ENCODE measurements around the gene TMEM89.

Gene TMEM89

DNA sequence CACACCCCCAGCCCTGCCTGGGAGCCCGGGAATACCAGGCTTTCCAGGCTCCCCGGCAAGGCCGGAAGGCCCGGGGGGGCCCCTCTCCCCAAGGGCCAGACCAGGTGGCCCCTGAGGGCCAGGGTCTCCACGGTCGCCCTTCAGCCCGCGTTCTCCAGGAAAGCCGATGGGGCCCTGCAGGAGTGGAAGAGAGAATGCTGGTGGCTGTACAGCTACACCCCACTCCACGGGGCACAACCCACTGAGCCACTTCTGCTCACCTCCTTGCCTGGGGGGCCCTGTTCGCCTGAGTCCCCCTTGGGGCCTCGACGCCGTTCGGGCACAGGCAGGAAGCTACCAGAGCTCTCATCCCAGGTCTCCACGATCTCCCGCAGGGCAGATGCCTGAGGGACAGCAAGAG is 46.2 kb downstream of the TMEM89 start:
- no peak overlapping the region for H3K27ac ChIP-seq
- H3K36me3 ChIP-seq (ENCODE audit: insufficient read depth, low read length): no peaks in the 10 kb centered on the region
- no peaks in the 10 kb centered on the region for H3K9me3 ChIP-seq (ENCODE audit: low read depth, low read length)
- no peak overlapping the region for H3K9ac ChIP-seq (ENCODE audit: insufficient read length)
- no peak for TF ChIP-seq EZH2 (IDR thresholded peaks at IDR 0.05)
- TF ChIP-seq FOXP2 (optimal IDR thresholded peaks at IDR 0.05; ENCODE audit: control extremely low read depth, extremely low read length, insufficient read depth): no peak
- TF ChIP-seq POLR2AphosphoS5 (IDR thresholded peaks at IDR 0.05; ENCODE audit: borderline replicate concordance, low read depth, low read length): no peak
- no peak overlapping the region for H3K4me3 ChIP-seq
- no peak for DNase-seq (ENCODE audit: low read depth, low spot score)

DNA sequence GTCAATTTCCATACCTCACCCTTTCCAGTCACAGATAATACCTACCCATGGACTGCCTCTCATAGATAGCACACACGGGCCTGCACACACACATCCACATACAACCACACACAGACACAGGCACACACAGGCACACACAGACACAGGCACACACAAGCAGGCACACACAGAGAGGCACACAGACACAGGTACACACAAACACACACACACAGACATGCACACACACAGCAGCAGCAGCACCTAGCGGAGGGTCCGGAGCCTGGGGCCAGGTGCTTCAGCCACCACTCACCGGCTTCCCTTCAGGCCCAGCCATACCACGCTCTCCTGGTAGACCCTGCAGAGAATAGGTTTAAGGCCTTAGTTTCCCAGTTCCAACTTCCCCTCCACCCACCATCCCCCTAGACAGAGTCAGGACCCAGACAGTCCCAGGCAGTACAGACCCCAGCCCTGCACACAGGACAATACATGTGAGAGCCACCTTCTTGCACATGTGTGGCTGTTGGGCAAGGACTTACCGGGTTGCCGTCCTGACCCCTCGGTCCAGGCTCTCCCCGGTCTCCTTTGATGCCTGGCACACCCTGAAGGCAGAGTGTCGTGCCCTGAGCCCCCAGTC is 47.5 kb downstream of the TMEM89 start:
- Histone ChIP-seq H3K4me3 (no peak overlapping the region), H3K27ac (no peak overlapping the region), H3K9me3 (ENCODE audit: low read depth, low read length) (no peaks in the 10 kb centered on the region), H3K9ac (ENCODE audit: insufficient read length) (no peak overlapping the region), H3K36me3 (ENCODE audit: insufficient read depth, low read length) (no peaks in the 10 kb centered on the region)
- TF ChIP-seq EZH2 (IDR thresholded peaks at IDR 0.05) (no peak), FOXP2 (optimal IDR thresholded peaks at IDR 0.05; ENCODE audit: control extremely low read depth, extremely low read length, insufficient read depth) (no peak), POLR2AphosphoS5 (IDR thresholded peaks at IDR 0.05; ENCODE audit: borderline replicate concordance, low read depth, low read length) (no peak)
- no peak for DNase-seq (ENCODE audit: low read depth, low spot score)

DNA sequence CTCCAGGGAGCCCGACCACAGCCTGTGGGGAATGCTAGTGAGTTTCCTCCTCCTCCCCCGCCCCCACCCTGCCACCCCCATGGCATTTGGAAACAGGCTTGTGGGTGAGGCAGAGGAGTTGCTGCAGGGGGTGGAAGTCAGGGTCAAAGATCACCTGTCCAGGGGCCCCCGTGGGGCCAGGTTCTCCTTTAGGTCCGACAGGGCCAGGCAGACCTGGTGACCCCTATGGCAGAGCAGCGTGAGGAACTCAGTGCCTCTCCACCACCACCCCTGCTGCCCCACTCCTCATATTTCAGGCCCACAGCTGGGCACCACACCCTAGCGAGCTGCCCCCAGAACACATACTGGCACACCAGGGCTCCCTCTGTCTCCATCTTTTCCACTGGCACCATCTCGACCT is 49.1 kb downstream of the TMEM89 start:
- Histone ChIP-seq H3K4me3 (no peak overlapping the region), H3K9me3 (ENCODE audit: low read depth, low read length) (no peaks in the 10 kb centered on the region), H3K27ac (no peak overlapping the region), H3K36me3 (ENCODE audit: insufficient read depth, low read length) (no peaks in the 10 kb centered on the region), H3K9ac (ENCODE audit: insufficient read length) (no peak overlapping the region)
- TF ChIP-seq EZH2 (IDR thresholded peaks at IDR 0.05) (no peak), POLR2AphosphoS5 (IDR thresholded peaks at IDR 0.05; ENCODE audit: borderline replicate concordance, low read depth, low read length) (no peak), FOXP2 (optimal IDR thresholded peaks at IDR 0.05; ENCODE audit: control extremely low read depth, extremely low read length, insufficient read depth) (no peak)
- no peak for DNase-seq (ENCODE audit: low read depth, low spot score)

DNA sequence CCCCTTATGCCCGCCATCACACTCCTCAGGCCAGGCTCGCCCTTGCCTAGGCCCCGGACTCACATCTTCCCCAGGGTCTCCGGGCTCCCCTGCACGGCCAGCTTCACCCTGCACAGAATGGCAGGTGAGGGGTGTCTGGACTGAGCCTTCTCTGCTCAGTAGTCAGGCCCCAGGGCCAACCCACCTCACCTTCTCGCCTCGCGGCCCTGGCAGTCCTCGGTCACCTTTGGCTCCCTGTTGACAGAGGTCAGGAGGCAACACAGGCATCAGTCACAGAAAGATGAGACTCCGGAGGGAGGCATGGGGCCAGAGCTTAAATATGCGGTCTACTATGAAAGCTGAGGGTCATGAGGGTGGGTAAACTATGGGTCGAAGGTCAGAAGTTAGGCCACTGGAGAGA is 49.6 kb downstream of the TMEM89 start:
- Histone ChIP-seq H3K36me3 (ENCODE audit: insufficient read depth, low read length) (no peaks in the 10 kb centered on the region), H3K4me3 (no peak overlapping the region), H3K27ac (no peak overlapping the region), H3K9ac (ENCODE audit: insufficient read length) (no peak overlapping the region), H3K9me3 (ENCODE audit: low read depth, low read length) (no peaks in the 10 kb centered on the region)
- DNase-seq (ENCODE audit: low read depth, low spot score): no peak
- TF ChIP-seq FOXP2 (optimal IDR thresholded peaks at IDR 0.05; ENCODE audit: control extremely low read depth, extremely low read length, insufficient read depth) (no peak), EZH2 (IDR thresholded peaks at IDR 0.05) (no peak), POLR2AphosphoS5 (IDR thresholded peaks at IDR 0.05; ENCODE audit: borderline replicate concordance, low read depth, low read length) (no peak)

Measured in SK-N-MC (cell line).